Thyroid gland (tissue), 4 donors: ENCODE results near the gene SYNJ2.

Experiments used
- POLR2A ChIP-seq, 2 donors: fragments of 450-650 bp; IDR thresholded peaks; one replicate each; pipeline ENCODE4 v1.6.1; 2017; ENCODE audit warnings: antibody characterized with exemption in 2 of 2, mild to moderate bottlenecking in 2 of 2, moderate library complexity in 1 of 2
- TF ChIP-seq, protein P1 (sequence below), 6 experiments: fragments of 200-600 bp in 3 of 6; fragments of 450-650 bp in 3 of 6; sonication (generic) in 3 of 6; IDR thresholded peaks; one replicate each; pipeline ENCODE4 v1.5.1; 2016 to 2019; ENCODE audit warnings: antibody characterized with exemption in 6 of 6, mild to moderate bottlenecking in 2 of 6, inconsistent platforms in 1 of 6, moderate library complexity in 1 of 6

DNA sequence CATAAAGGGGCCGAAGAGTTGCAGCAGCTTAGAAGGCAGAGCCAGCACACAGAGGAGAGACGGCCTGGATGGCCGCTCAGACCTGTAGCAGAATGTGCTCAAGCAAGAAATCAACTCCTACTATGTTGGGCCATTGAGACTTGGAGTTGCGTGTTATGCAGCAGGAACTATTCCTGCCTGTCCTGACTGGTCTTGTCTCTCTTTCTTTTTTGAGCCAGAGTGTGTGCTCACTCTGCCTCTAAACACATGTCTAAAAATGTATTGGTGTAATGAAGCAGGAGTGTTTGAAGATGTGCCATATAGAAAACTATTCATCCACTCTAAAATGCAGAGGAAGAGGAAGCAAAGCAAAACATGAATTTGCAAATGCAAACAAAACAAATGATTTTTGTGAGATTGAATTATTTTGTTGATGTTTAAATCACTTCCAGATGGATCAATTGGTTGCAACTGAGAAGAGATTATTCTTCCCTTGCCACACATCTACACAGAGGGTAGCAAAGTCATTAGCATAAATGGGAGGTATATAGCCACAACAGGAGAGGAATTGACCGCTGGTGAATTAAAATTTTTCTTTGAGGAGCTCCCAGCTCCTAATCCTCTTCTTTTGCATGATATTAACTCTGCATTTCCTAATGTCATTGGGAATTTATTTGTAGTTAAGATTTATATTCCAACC, 20.4 kb upstream of the SYNJ2 start:
- TF ChIP-seq, protein P1, sequence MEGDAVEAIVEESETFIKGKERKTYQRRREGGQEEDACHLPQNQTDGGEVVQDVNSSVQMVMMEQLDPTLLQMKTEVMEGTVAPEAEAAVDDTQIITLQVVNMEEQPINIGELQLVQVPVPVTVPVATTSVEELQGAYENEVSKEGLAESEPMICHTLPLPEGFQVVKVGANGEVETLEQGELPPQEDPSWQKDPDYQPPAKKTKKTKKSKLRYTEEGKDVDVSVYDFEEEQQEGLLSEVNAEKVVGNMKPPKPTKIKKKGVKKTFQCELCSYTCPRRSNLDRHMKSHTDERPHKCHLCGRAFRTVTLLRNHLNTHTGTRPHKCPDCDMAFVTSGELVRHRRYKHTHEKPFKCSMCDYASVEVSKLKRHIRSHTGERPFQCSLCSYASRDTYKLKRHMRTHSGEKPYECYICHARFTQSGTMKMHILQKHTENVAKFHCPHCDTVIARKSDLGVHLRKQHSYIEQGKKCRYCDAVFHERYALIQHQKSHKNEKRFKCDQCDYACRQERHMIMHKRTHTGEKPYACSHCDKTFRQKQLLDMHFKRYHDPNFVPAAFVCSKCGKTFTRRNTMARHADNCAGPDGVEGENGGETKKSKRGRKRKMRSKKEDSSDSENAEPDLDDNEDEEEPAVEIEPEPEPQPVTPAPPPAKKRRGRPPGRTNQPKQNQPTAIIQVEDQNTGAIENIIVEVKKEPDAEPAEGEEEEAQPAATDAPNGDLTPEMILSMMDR (IDR thresholded peaks at IDR 0.05) = no peak
- no peak for TF ChIP-seq POLR2A (IDR thresholded peaks at IDR 0.05)
